ENCODE measurements around the gene SCD5.

The SCD5 gene

GRCh38 chr4:82681754-82682153, 116.8 kb downstream of the SCD5 start:
- DNase-seq: no peak

- no peak for DNase-seq
Measured at GRCh38 chr4:82680834-82681233, 117.8 kb downstream of the SCD5 start.

- no peak for DNase-seq
Measured at GRCh38 chr4:82679531-82679930, 119.1 kb downstream of the SCD5 start.

- no peak for DNase-seq
Measured at GRCh38 chr4:82678051-82678450, 120.5 kb downstream of the SCD5 start.

- no peak for DNase-seq
Measured at GRCh38 chr4:82677327-82677726, 121.3 kb downstream of the SCD5 start.

- DNase-seq: no peak
Measured at GRCh38 chr4:82667761-82668480, 130.7 kb downstream of the SCD5 start.

- no peak for DNase-seq
Measured at GRCh38 chr4:82666970-82667665, 131.5 kb downstream of the SCD5 start.

- no peak for DNase-seq
Measured at GRCh38 chr4:82661181-82661992, 137.2 kb downstream of the SCD5 start.

GRCh38 chr4:82652062-82652461, 146.5 kb downstream of the SCD5 start:
- DNase-seq: peak; percentile 84

GRCh38 chr4:82650868-82651267, 147.7 kb downstream of the SCD5 start:
- no peak for DNase-seq

GRCh38 chr4:82648356-82648755, 150.2 kb downstream of the SCD5 start:
- DNase-seq: no peak

GRCh38 chr4:82645936-82646565, 152.5 kb downstream of the SCD5 start:
- no peak for DNase-seq

- DNase-seq: no peak
Measured at GRCh38 chr4:82644734-82645126, 153.9 kb downstream of the SCD5 start.

GRCh38 chr4:82643994-82644733, 154.4 kb downstream of the SCD5 start:
- no peak for DNase-seq

- DNase-seq: peak; percentile 2
Measured at GRCh38 chr4:82642331-82642730, 156.3 kb downstream of the SCD5 start.

- no peak for DNase-seq
Measured at GRCh38 chr4:82640540-82640939, 158.1 kb downstream of the SCD5 start.

- no peak for DNase-seq
Measured at GRCh38 chr4:82639971-82640370, 158.6 kb downstream of the SCD5 start.

- no peak for DNase-seq
Measured at GRCh38 chr4:82638479-82638878, 160.1 kb downstream of the SCD5 start.

GRCh38 chr4:82630079-82630478, 168.5 kb downstream of the SCD5 start:
- DNase-seq: no peak

- DNase-seq: no peak
Measured at GRCh38 chr4:82629238-82630000, 169.2 kb downstream of the SCD5 start.

GRCh38 chr4:82626251-82626868, 172.2 kb downstream of the SCD5 start:
- DNase-seq: no peak
